Upper lobe of left lung (tissue), 6 donors: ENCODE results near the gene SAMD4A. TPM values are rescaled to one million over a fixed set of nuclear protein-coding genes. Genes with fewer than 3 reads are reported as not detected.

Source experiments
- ATAC-seq, 2 donors: fragments of 200-7000 bp; cut with Tn5 transposase; one replicate each; pipeline ENCODE4 v1.9.1; 2022; ENCODE audit warnings: mild to moderate bottlenecking in 2 of 2, moderate library complexity in 2 of 2; ENCODE audit not compliant: low FRiP score in 2 of 2
- DNase-seq, 2 donors: peaks; one replicate each; pipeline ENCODE4 v3.0.0-alpha.2; 2019 to 2020
- H3K27ac ChIP-seq, 4 donors: fragments of 200-600 bp; sonication (generic); one replicate each; pipeline ENCODE4 v1.5.1; 2016 to 2019
- H3K27me3 ChIP-seq, 4 donors: fragments of 200-600 bp; sonication (generic); one replicate each; pipeline ENCODE4 v1.5.1; 2017 to 2019
- H3K36me3 ChIP-seq, 4 donors: fragments of 200-600 bp; sonication (generic); one replicate each; pipeline ENCODE4 v1.5.1; 2016 to 2019
- H3K4me1 ChIP-seq, 4 donors: fragments of 200-600 bp; sonication (generic); one replicate each; pipeline ENCODE4 v1.5.1; 2018 to 2019
- H3K4me3 ChIP-seq, 4 donors: fragments of 200-600 bp; sonication (generic); one replicate each; pipeline ENCODE4 v1.5.1; 2017 to 2019; ENCODE audit warnings: mild to moderate bottlenecking in 2 of 4, moderate library complexity in 1 of 4
- H3K9me3 ChIP-seq, 4 donors: fragments of 200-600 bp; sonication (generic); one replicate each; pipeline ENCODE4 v1.5.1; 2018 to 2019
- CTCF ChIP-seq, 6 experiments: fragments of 450-650 bp in 4 of 6; fragments of 200-600 bp in 2 of 6; sonication (generic) in 2 of 6; IDR thresholded peaks; one replicate each; pipeline ENCODE4 v1.5.1; 2016 to 2019; ENCODE audit warnings: antibody characterized with exemption in 6 of 6
- EP300 ChIP-seq, 4 donors: sonication (generic); formaldehyde crosslinking; IDR thresholded peaks; one replicate each; pipeline ENCODE4 v1.5.1; 2017; ENCODE audit warnings: antibody characterized with exemption in 4 of 4, control low read depth in 2 of 4
- POLR2A ChIP-seq, 4 donors: fragments of 450-650 bp; IDR thresholded peaks; one replicate each; pipeline ENCODE4 v1.5.1; 2016 to 2017; ENCODE audit warnings: antibody characterized with exemption in 4 of 4, mild to moderate bottlenecking in 2 of 4
- POLR2AphosphoS5 ChIP-seq, 2 donors: sonication (generic); formaldehyde crosslinking; IDR thresholded peaks; one replicate each; pipeline ENCODE4 v1.5.1; 2017; ENCODE audit warnings: antibody characterized with exemption in 2 of 2
- WGBS, 2 donors: methylation state at CpG; one replicate each; pipeline ENCODE4 v1.1.5; 2017 to 2018; 5-methylcytosine and 5-hydroxymethylcytosine counted together
- total RNA-seq, 6 donors: library from RNA; depleted of rRNA in 4 of 6; stranded (reverse); fragments of >200 nt in 4 of 6; gene quantifications; one replicate each; pipeline versions ENCODE4 v1.1.0 to v1.2.1, GENCODE V29; 2016 to 2021
- donor health status: DM: no; HTN: no; CAD: no; lungs with moderate emphysema.
- donor health status: DM: no; HTN: yes; CAD: no; lungs with severe emphysema.

The SAMD4A gene
- total RNA-seq, 6 donors from 2014 or later = 26.0 to 68.3 (median 37.0) TPM

GRCh38 chr14:54700717-54701116 is 133.8 kb downstream of the SAMD4A start:
- no peaks in the 10 kb centered on the region for H3K27me3 ChIP-seq
- DNase-seq = no peak
- H3K36me3 ChIP-seq = peaks cover 0 to 6% (median 3%) of the 10 kb centered on the region in 4 donors
- no peak for TF ChIP-seq POLR2AphosphoS5 (IDR thresholded peaks at IDR 0.05)
- TF ChIP-seq POLR2A (IDR thresholded peaks at IDR 0.05) = no peak
- no peak for TF ChIP-seq CTCF (IDR thresholded peaks at IDR 0.05)
- no peak for TF ChIP-seq EP300 (IDR thresholded peaks at IDR 0.05)
- no peak overlapping the region for H3K4me3 ChIP-seq
- WGBS, 2 donors = 68 to 87% methylated on average over 2 of the region's 2 CpGs
- peaks cover 6 to 21% (median 11%) of the 10 kb centered on the region in 4 donors for H3K4me1 ChIP-seq
- no peak overlapping the region for H3K27ac ChIP-seq
- no peak for ATAC-seq
- H3K9me3 ChIP-seq = no peaks in the 10 kb centered on the region

GRCh38 chr14:54702014-54702491 is 135.1 kb downstream of the SAMD4A start:
- peak in 1 of 2 donors; percentile 13 for DNase-seq
- TF ChIP-seq POLR2AphosphoS5 (IDR thresholded peaks at IDR 0.05) = no peak
- TF ChIP-seq CTCF (IDR thresholded peaks at IDR 0.05) = no peak
- no peak for TF ChIP-seq POLR2A (IDR thresholded peaks at IDR 0.05)
- TF ChIP-seq EP300 (IDR thresholded peaks at IDR 0.05) = no peak
- H3K9me3 ChIP-seq = no peaks in the 10 kb centered on the region
- peaks cover 0 to 6% (median 3%) of the 10 kb centered on the region in 4 donors for H3K36me3 ChIP-seq
- H3K4me1 ChIP-seq = peaks cover 6 to 21% (median 11%) of the 10 kb centered on the region in 4 donors
- no peak overlapping the region for H3K27ac ChIP-seq
- H3K4me3 ChIP-seq = no peak overlapping the region
- WGBS, 2 donors = 96 to 98% methylated on average over 6 to 12 of the region's 12 CpGs
- no peak for ATAC-seq
- no peaks in the 10 kb centered on the region for H3K27me3 ChIP-seq

- no peak for TF ChIP-seq CTCF (IDR thresholded peaks at IDR 0.05)
- no peak for TF ChIP-seq POLR2AphosphoS5 (IDR thresholded peaks at IDR 0.05)
- TF ChIP-seq EP300 (IDR thresholded peaks at IDR 0.05) = no peak
- TF ChIP-seq POLR2A (IDR thresholded peaks at IDR 0.05) = no peak
- no peak overlapping the region for H3K4me3 ChIP-seq
- H3K4me1 ChIP-seq = peaks cover 6 to 21% (median 11%) of the 10 kb centered on the region in 4 donors
- DNase-seq = no peak
- H3K27me3 ChIP-seq = no peaks in the 10 kb centered on the region
- no peaks in the 10 kb centered on the region for H3K9me3 ChIP-seq
- no peak overlapping the region for H3K27ac ChIP-seq
- H3K36me3 ChIP-seq = peaks cover 0 to 6% (median 3%) of the 10 kb centered on the region in 4 donors
- ATAC-seq = no peak
- 95 to 97% methylated on average over 5 of the region's 5 CpGs for WGBS, 2 donors
These were observed 135.6 kb downstream of the SAMD4A start for GRCh38 chr14:54702492-54702891.

GRCh38 chr14:54703082-54703481 is 136.2 kb downstream of the SAMD4A start:
- ATAC-seq (no peak), DNase-seq (no peak)
- WGBS, 2 donors = 94 to 95% methylated on average over 5 of the region's 5 CpGs
- Histone ChIP-seq H3K27ac (no peak overlapping the region), H3K36me3 (peaks cover 0 to 6% (median 3%) of the 10 kb centered on the region in 4 donors), H3K27me3 (no peaks in the 10 kb centered on the region), H3K4me3 (no peak overlapping the region), H3K9me3 (no peaks in the 10 kb centered on the region), H3K4me1 (peaks cover 6 to 21% (median 11%) of the 10 kb centered on the region in 4 donors)
- no peak for TF ChIP-seq EP300 (IDR thresholded peaks at IDR 0.05)

- Histone ChIP-seq H3K4me3 (no peak overlapping the region), H3K9me3 (no peaks in the 10 kb centered on the region), H3K4me1 (peaks cover 0 to 16% (median 6%) of the 10 kb centered on the region in 4 donors), H3K27ac (no peak overlapping the region), H3K36me3 (peaks cover 0 to 6% (median 3%) of the 10 kb centered on the region in 4 donors), H3K27me3 (no peaks in the 10 kb centered on the region)
- no peak for ATAC-seq
- DNase-seq = no peak
- WGBS, 2 donors = 75 to 84% methylated on average over 2 of the region's 2 CpGs
- TF ChIP-seq POLR2A (IDR thresholded peaks at IDR 0.05) (no peak), CTCF (IDR thresholded peaks at IDR 0.05) (no peak), EP300 (IDR thresholded peaks at IDR 0.05) (no peak), POLR2AphosphoS5 (IDR thresholded peaks at IDR 0.05) (no peak)
These were observed 136.8 kb downstream of the SAMD4A start for GRCh38 chr14:54703724-54704123.
